GM13977 (cell line): ENCODE measurements around the gene TBC1D22A.

Experiments
- DNase-seq: peaks from one replicate; pipeline ENCODE4 v3.0.0; 2012; ENCODE audit warnings: low spot score
- in situ Hi-C: fragments of 300-500 bp; cut with MboI; formaldehyde crosslinking; loops from one replicate; pipeline ENCODE4 v1.12.0; 2022; ENCODE audit warnings: low sequenced_read_pairs, low pct_unique_long_range_greater_than_20kb, mixed read lengths, inconsistent platforms; ENCODE audit not compliant: unreplicated experiment
- TF ChIP-seq, protein P1 (sequence below): IDR thresholded peaks from 2 replicates; pipeline ENCODE4 v1.5.1; 2012; ENCODE audit warnings: mild to moderate bottlenecking, control low read depth; ENCODE audit not compliant: insufficient read depth; ENCODE audit errors: extremely low read depth, missing control alignments

The TBC1D22A gene

DNA sequence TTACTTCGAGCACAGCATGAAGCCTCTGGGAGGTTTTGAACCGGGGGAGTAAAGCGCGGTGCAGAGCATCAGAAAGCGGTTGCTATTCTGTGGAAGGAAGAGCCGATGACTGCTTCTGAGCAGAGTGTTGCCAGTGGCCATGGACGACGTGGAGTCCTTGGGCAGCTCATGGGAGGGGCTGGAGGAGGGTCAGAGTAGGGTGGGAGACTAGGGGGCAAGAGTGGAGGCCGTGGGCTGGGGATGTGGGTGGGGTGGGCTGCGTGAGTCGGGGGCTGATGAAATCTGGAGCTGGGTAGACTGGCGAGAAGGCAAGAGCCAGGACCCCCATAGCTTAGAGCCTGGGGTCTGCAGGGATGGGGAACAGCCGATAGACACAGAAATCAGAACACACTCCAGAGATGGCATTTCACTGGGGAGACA lies 40.2 kb downstream of the TBC1D22A start:
- in situ Hi-C loops, result no loop called here
- no peak for DNase-seq
- TF ChIP-seq, protein P1, sequence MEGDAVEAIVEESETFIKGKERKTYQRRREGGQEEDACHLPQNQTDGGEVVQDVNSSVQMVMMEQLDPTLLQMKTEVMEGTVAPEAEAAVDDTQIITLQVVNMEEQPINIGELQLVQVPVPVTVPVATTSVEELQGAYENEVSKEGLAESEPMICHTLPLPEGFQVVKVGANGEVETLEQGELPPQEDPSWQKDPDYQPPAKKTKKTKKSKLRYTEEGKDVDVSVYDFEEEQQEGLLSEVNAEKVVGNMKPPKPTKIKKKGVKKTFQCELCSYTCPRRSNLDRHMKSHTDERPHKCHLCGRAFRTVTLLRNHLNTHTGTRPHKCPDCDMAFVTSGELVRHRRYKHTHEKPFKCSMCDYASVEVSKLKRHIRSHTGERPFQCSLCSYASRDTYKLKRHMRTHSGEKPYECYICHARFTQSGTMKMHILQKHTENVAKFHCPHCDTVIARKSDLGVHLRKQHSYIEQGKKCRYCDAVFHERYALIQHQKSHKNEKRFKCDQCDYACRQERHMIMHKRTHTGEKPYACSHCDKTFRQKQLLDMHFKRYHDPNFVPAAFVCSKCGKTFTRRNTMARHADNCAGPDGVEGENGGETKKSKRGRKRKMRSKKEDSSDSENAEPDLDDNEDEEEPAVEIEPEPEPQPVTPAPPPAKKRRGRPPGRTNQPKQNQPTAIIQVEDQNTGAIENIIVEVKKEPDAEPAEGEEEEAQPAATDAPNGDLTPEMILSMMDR, result no peak

DNA sequence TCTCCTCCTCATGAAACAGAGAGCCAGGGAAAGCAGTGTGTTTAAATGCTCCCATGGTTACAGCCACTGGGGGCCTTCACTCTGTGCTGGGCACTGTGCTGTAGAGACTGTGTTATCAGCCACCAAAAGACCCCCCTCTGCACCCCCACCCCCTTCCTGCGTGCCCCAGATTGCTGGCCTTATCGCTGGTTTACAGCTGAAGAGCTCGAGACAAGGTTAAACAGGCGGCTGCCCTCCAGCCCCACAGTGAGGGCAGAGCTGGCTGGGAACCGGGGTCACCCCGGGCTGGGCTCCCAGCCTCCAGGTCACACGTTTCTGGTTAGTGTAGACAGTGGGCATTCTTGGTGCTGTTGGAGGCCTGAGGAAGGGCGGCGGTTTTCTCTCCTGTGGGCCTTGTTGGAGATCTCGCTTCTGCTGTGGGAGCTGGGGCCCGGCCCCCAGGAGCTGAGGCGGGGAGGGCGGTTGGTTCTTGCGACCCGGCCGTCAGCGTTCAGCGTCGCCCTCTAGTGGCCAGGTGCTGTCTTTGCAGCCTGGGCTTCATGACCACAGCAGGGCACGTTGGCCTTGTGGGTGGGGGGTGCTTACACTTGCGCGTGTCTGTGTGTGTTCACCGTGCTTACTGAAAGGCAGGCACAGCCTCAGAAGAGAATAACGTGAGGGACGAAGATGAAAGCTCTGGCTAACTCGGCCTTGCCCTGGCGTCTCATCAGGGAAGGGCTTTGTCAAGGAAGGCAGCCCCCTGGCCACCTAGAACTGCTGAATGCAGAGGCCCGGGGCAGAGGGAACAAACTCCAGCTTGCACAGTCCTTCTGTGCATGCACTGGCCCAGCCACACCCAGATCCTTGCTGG lies 40.8 kb downstream of the TBC1D22A start:
- DNase-seq, result peak; percentile 85
- TF ChIP-seq, protein P1, result peak; percentile 99
- in situ Hi-C loops, result no loop called here

GRCh38 chr22:46803936-46804335 lies 41.5 kb downstream of the TBC1D22A start:
- TF ChIP-seq, protein P1, result no peak
- DNase-seq, result no peak

DNA sequence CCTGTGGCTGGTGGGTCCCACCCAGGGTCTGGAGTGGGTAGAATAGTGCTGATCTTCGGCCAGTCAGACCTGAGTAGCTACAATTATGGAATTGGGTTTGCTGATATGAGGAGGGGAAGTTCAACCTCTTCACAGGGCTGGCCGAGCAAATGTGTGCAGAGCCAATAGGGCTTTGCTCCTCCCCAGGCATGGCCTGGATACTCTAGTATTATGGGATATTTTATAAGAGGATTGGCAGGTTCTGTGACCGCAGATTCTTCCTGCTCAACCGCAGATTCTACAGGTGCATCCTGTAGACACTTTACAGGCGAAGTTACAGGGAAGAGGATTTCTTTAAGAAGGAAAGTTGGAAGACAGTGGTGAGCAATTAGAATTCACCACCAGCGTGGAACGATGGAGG lies 44.3 kb downstream of the TBC1D22A start:
- in situ Hi-C loops, result no loop called here
- no peak for DNase-seq
- TF ChIP-seq, protein P1, result no peak

More at GRCh38 chr22:46803936-46804335, 41.5 kb downstream of the TBC1D22A start:
- in situ Hi-C loops, result no loop called here

- TF ChIP-seq, protein P1, result no peak
- in situ Hi-C loops, result no loop called here
These were observed 45.0 kb downstream of the TBC1D22A start for GRCh38 chr22:46807458-46807857.

DNA sequence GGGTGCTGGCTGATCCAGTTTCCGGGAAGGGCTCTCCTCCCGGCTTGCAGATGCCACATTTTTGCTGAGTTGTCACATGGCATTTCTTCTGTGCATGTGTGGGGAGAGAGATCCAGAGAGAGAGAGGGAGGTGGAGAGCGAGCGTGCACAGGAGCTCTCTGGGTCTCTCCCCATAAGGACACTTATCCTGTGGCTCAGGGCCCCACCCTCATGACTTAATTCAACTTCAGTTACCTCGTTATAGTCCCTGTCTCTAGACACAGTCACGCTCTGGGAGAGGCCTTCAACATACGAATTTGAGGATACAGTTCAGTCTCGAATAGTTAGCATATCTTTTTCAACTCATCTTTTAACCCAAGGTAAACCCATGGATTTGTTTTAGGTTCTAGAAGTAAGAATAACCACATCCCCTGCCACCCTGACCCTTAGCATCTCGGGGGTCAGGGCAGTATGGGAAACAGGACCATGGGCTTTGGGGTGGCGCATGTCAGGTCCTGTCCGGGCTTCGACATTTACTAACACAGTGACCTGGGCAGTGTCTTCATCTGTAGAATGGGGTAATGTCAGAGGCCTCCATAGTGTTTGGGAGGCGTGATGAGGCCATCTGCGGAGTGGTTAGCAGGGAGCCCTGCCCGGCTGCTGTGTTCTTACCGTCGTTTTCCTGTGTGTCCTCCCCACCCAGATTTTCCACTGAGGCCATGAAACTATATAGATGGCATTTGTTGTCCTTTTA lies 46.9 kb downstream of the TBC1D22A start:
- TF ChIP-seq, protein P1, result no peak
- in situ Hi-C loops, result no loop called here
- DNase-seq, result no peak

More at GRCh38 chr22:46807458-46807857, 45.0 kb downstream of the TBC1D22A start:
- no peak for DNase-seq
